ENCODE results near the gene TMC4. TPM values are rescaled to one million over a fixed set of nuclear protein-coding genes. Genes with fewer than 3 reads are reported as not detected.
"Not testable (repeated sequence)": the region's sequence is repeated elsewhere in the genome, so short reads cannot be mapped to it uniquely, and the experiment has no call there.

TMC4 gene
- total RNA-seq, 2 donors from 2014 or later, result 57.3 to 126 TPM

GRCh38 chr19:54216869-54217268, 43.9 kb upstream of the TMC4 start:
- no peak overlapping the region for H3K27ac ChIP-seq
- no peaks in the 10 kb centered on the region for H3K36me3 ChIP-seq (replicated peaks in 1 of 2; ENCODE audit: insufficient read depth in 1 of 2, low read depth in 2 of 2)
- H3K4me3 ChIP-seq, result no peak overlapping the region
- H3K9me3 ChIP-seq, result no peaks in the 10 kb centered on the region
- ATAC-seq (no peak), DNase-seq (no peak)
- intact Hi-C loops (cut with DNase I), result no loop called here
- WGBS, 2 donors, result 66 to 79% methylated on average over 7 to 8 of the region's 9 CpGs
- H3K4me1 ChIP-seq, result no peaks in the 10 kb centered on the region
- H3K27me3 ChIP-seq, result no peaks in the 10 kb centered on the region
- TF ChIP-seq CTCF (IDR thresholded peaks at IDR 0.05) (no peak), POLR2A (IDR thresholded peaks at IDR 0.05) (no peak)

DNA sequence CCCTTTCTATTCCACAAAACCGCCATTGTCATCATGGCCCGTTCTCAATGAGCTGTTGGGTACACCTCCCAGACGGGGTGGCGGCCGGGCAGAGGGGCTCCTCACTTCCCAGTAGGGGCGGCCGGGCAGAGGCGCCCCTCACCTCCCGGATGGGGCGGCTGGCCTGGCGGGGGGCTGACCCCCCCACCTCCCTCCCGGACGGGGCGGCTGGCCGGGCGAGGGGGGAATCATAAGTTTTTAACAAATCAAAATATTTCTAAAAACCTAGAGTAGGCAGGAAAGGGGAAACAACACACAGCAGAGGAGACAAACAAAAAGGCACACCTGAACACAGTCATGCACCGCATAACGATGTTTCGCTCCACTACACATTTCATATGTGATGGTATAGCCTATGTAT, 41.8 kb upstream of the TMC4 start:
- 97 to 98% methylated on average over 6 to 11 of the region's 19 CpGs for WGBS, 2 donors
- H3K36me3 ChIP-seq (replicated peaks in 1 of 2; ENCODE audit: insufficient read depth in 1 of 2, low read depth in 2 of 2); H3K27ac ChIP-seq; H3K4me3 ChIP-seq; H3K27me3 ChIP-seq; ATAC-seq; DNase-seq; H3K9me3 ChIP-seq; intact Hi-C loops (cut with DNase I): not testable (repeated sequence)
- peaks cover 18% of the 10 kb centered on the region for H3K4me1 ChIP-seq

- peaks cover 23% of the 10 kb centered on the region for H3K4me1 ChIP-seq
- 42 to 54% methylated on average over 4 to 5 of the region's 5 CpGs for WGBS, 2 donors
- H3K36me3 ChIP-seq (replicated peaks in 1 of 2; ENCODE audit: insufficient read depth in 1 of 2, low read depth in 2 of 2); DNase-seq; ATAC-seq; H3K9me3 ChIP-seq; intact Hi-C loops (cut with DNase I); H3K27ac ChIP-seq; H3K27me3 ChIP-seq; H3K4me3 ChIP-seq: not testable (repeated sequence)
Observed at GRCh38 chr19:54214217-54214616, 41.3 kb upstream of the TMC4 start.

DNA sequence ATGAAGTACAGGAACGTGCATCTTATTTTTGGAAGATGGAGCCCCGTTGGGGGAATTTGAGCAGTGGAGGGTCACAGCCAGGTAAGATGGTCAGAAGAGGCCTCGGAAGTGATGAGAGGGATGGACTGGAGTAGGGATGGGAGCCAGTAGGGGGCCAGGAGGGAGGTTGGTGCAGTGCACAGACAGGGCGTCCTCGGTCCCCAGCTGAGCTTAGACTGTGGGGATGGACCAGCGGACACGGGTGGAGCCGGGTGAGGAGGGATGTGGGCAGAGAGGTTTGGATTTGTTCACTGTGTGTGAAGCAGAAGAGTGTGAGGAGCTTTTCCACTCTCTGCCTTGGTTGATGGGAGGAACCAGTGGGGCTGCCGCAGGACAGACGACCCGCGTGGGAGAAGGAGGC, 38.3 kb upstream of the TMC4 start:
- no peak overlapping the region for H3K4me3 ChIP-seq
- H3K9me3 ChIP-seq, result no peaks in the 10 kb centered on the region
- H3K4me1 ChIP-seq, result peaks cover 53% of the 10 kb centered on the region
- DNase-seq (no peak), ATAC-seq (no peak)
- H3K27me3 ChIP-seq, result no peaks in the 10 kb centered on the region
- intact Hi-C loops (cut with DNase I), result no loop called here
- TF ChIP-seq POLR2A (IDR thresholded peaks at IDR 0.05), result no peak
- no peak for TF ChIP-seq CTCF (IDR thresholded peaks at IDR 0.05)
- peak overlapping the region; percentile 94 to 97 (median 96) for H3K27ac ChIP-seq
- H3K36me3 ChIP-seq (replicated peaks in 1 of 2; ENCODE audit: insufficient read depth in 1 of 2, low read depth in 2 of 2), result peaks cover 4 to 11% of the 10 kb centered on the region in 2 donors
- WGBS, 2 donors, result 87 to 90% methylated on average over 12 of the region's 12 CpGs

GRCh38 chr19:54209811-54210494, 37.0 kb upstream of the TMC4 start:
- no peak overlapping the region for H3K4me3 ChIP-seq
- H3K4me1 ChIP-seq, result peaks cover 65% of the 10 kb centered on the region
- H3K9me3 ChIP-seq, result no peaks in the 10 kb centered on the region
- intact Hi-C loops (cut with DNase I), result no loop called here
- peak overlapping the region; percentile 94 to 97 (median 96) for H3K27ac ChIP-seq
- peak; percentile 88 for ATAC-seq
- H3K36me3 ChIP-seq (replicated peaks in 1 of 2; ENCODE audit: insufficient read depth in 1 of 2, low read depth in 2 of 2), result peaks cover 5 to 20% of the 10 kb centered on the region in 2 donors
- peak; percentile 97 to 99 (median 98) for DNase-seq
- TF ChIP-seq CTCF (IDR thresholded peaks at IDR 0.05), result peak in 1 of 7 experiments; percentile 4
- peak; percentile 70 to 83 (median 81) for TF ChIP-seq POLR2A (IDR thresholded peaks at IDR 0.05)
- H3K27me3 ChIP-seq, result no peaks in the 10 kb centered on the region
- WGBS, 2 donors, result 3 to 19% methylated on average over 7 to 10 of the region's 10 CpGs

Data from body of pancreas (tissue), 4 donors.